CD14-positive monocyte (primary cell): ENCODE data around the gene MUSK. TPM values are rescaled to one million over a fixed set of nuclear protein-coding genes. Genes with fewer than 3 reads are reported as not detected.
"Not testable (repeated sequence)": the region's sequence is repeated elsewhere in the genome, so short reads cannot be mapped to it uniquely, and the experiment has no call there.

Experiments
- DNase-seq, 3 donors: peaks; one replicate each; pipeline ENCODE4 v3.0.0-alpha.2; 2011 to 2022
- H2AFZ ChIP-seq: 2 replicates; pipeline ENCODE4 v1.6.0; 2012; ENCODE audit warnings: mild to moderate bottlenecking, low read depth, low read length, inconsistent platforms; ENCODE audit not compliant: insufficient read depth, poor library complexity, severe bottlenecking
- H3K27ac ChIP-seq, 2 donors: 1 replicate in 1 of 2; 2 replicates in 1 of 2; pipeline ENCODE4 v1.5.1; 2012 to 2013; ENCODE audit warnings: low read length in 2 of 2, control low read depth in 1 of 2, inconsistent platforms in 1 of 2, low read depth in 1 of 2, mild to moderate bottlenecking in 1 of 2
- H3K27me3 ChIP-seq, 2 donors: one replicate each; pipeline versions ENCODE4 v1.6.0 to v1.6.1; 2011 to 2013; ENCODE audit warnings: low read length in 2 of 2; ENCODE audit not compliant: control insufficient read depth in 2 of 2, insufficient read depth in 2 of 2
- H3K36me3 ChIP-seq, 2 donors: replicated peaks in 1 of 2; 1 replicate in 1 of 2; 2 replicates in 1 of 2; pipeline versions ENCODE4 v1.5.1 to v1.6.1; 2012 to 2013; ENCODE audit warnings: low read length in 2 of 2, control low read depth in 1 of 2, inconsistent platforms in 1 of 2, mild to moderate bottlenecking in 1 of 2; ENCODE audit not compliant: insufficient read depth in 2 of 2, control insufficient read depth in 1 of 2
- H3K4me1 ChIP-seq, 2 donors: 1 replicate in 1 of 2; 2 replicates in 1 of 2; pipeline versions ENCODE4 v1.5.1 to v1.6.1; 2012 to 2013; ENCODE audit warnings: low read length in 2 of 2, control low read depth in 1 of 2, inconsistent platforms in 1 of 2, mild to moderate bottlenecking in 1 of 2, moderate library complexity in 1 of 2; ENCODE audit not compliant: insufficient read depth in 2 of 2, control insufficient read depth in 1 of 2
- H3K4me2 ChIP-seq: replicated peaks from 2 replicates; pipeline ENCODE3; 2012; ENCODE audit warnings: low read length, moderate library complexity, mild to moderate bottlenecking; ENCODE audit not compliant: poor library complexity, severe bottlenecking; ENCODE audit errors: extremely low read depth
- H3K4me3 ChIP-seq, 3 experiments: fragments of 200-600 bp in 1 of 3; sonication (generic) in 1 of 3; replicated peaks in 1 of 3; 1 replicate in 2 of 3; 2 replicates in 1 of 3; pipeline ENCODE4 v1.5.1; 2011 to 2013; ENCODE audit warnings: low read length in 3 of 3, mild to moderate bottlenecking in 3 of 3, control low read depth in 2 of 3, low read depth in 2 of 3, inconsistent platforms in 1 of 3, moderate library complexity in 1 of 3
- H3K79me2 ChIP-seq: 2 replicates; pipeline ENCODE4 v1.6.0; 2012; ENCODE audit warnings: mild to moderate bottlenecking, control low read depth, inconsistent platforms, low read length, moderate library complexity; ENCODE audit not compliant: insufficient read depth
- H3K9ac ChIP-seq: 2 replicates; pipeline ENCODE4 v1.6.0; 2017; ENCODE audit warnings: low read length, mild to moderate bottlenecking; ENCODE audit not compliant: insufficient read depth, poor library complexity, severe bottlenecking
- H3K9me3 ChIP-seq, 2 donors: replicated peaks in 1 of 2; 1 replicate in 1 of 2; 2 replicates in 1 of 2; pipeline versions ENCODE4 v1.5.1 to v1.6.1; 2012 to 2013; ENCODE audit warnings: low read length in 2 of 2, control low read depth in 1 of 2; ENCODE audit not compliant: control insufficient read depth in 1 of 2, insufficient read depth in 1 of 2
- H4K20me1 ChIP-seq: 2 replicates; pipeline ENCODE4 v1.6.0; 2012; ENCODE audit warnings: mild to moderate bottlenecking, low read length, control low read depth, moderate library complexity; ENCODE audit not compliant: insufficient read depth
- H3K27ac Mint-ChIP-seq, 7 donors: one replicate each; pipeline ENCODE4 v1.8.0; 2020; ENCODE audit warnings: mild to moderate bottlenecking in 7 of 7, mixed read lengths in 7 of 7, moderate library complexity in 6 of 7, inconsistent platforms in 2 of 7
- H3K27me3 Mint-ChIP-seq, 3 donors: one replicate each; pipeline ENCODE4 v1.8.0; 2021 to 2022; ENCODE audit warnings: low read depth in 3 of 3, mild to moderate bottlenecking in 3 of 3, mixed read lengths in 3 of 3, moderate library complexity in 3 of 3, inconsistent platforms in 1 of 3
- H3K36me3 Mint-ChIP-seq, 2 donors: one replicate each; pipeline ENCODE4 v1.8.0; 2020; ENCODE audit warnings: mixed read lengths in 2 of 2, inconsistent platforms in 1 of 2, mild to moderate bottlenecking in 1 of 2
- H3K4me1 Mint-ChIP-seq: one replicate; pipeline ENCODE4 v1.8.0; 2020; ENCODE audit warnings: mild to moderate bottlenecking, mixed read lengths
- H3K4me3 Mint-ChIP-seq, 2 donors: one replicate each; pipeline ENCODE4 v1.8.0; 2020; ENCODE audit warnings: mild to moderate bottlenecking in 2 of 2, mixed read lengths in 2 of 2, moderate library complexity in 1 of 2
- H3K9me3 Mint-ChIP-seq, 7 donors: one replicate each; pipeline ENCODE4 v1.8.0; 2020 to 2022; ENCODE audit warnings: mixed read lengths in 7 of 7, mild to moderate bottlenecking in 6 of 7, moderate library complexity in 6 of 7, inconsistent platforms in 2 of 7
- WGBS: methylation state at CpG from one replicate; pipeline ENCODE4 v1.1.5; 2013; ENCODE audit warnings: missing lambda C conversion rate; ENCODE audit not compliant: insufficient coverage; 5-methylcytosine and 5-hydroxymethylcytosine counted together
- intact Hi-C, 2 donors: fragments of 100-400 bp; cut with micrococcal nuclease; formaldehyde crosslinking; loops; one replicate each; pipeline versions ENCODE4 v1.15.0 to v1.15.1; 2023
- polyA plus RNA-seq, 3 donors: library from polyadenylated mRNA; depleted of rRNA in 1 of 3; unstranded in 2 of 3; stranded (reverse) in 1 of 3; fragments of 300-500 nt in 2 of 3; fragments of >200 nt in 1 of 3; fragmentation: Illumina TruSeq in 2 of 3; gene quantifications; 1 replicate in 2 of 3; 2 replicates in 1 of 3; pipeline ENCODE4 v1.2.3, GENCODE V29; 2012 to 2021
- TF ChIP-seq, protein P1 (sequence below): fragments of 200-600 bp; IDR thresholded peaks from one replicate; pipeline ENCODE4 v1.8.0; 2022; ENCODE audit warnings: antibody characterized with exemption, mild to moderate bottlenecking

Gene MUSK
- polyA plus RNA-seq, 3 donors, result not detected

DNA sequence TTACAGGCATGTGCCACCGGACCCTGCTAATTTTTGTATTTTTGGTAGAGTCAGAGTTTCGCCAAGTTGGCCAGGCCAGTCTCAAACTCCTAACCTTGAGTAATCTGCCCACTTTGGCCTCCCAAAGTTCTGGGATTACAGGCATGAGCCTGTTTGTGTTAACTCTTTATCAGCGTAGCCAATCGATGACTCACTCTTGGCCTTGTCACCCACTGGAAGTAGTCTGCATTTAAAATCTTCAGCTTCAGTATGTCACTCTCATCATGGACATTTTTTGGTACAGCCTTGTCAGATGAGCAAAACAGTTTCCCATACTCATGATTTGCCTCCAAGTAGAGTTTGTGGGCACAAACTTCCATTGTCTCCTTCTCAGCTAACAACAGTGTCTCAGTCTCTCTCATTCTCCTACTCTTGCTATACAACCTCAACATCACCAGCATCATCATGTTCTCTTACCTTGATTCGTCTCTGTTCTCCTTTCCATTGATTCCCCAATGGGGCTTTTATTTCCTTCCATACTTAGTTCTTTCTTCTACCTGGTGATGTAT is 22.5 kb downstream of the MUSK start:
- Mint-ChIP-seq H3K36me3 (no peaks in the 10 kb centered on the region), H3K27ac (no peak overlapping the region), H3K27me3 (peaks cover 0 to 5% (median 2%) of the 10 kb centered on the region in 3 donors), H3K4me1 (no peaks in the 10 kb centered on the region), H3K9me3 (peaks cover 0 to 1% (median 0%) of the 10 kb centered on the region in 7 donors), H3K4me3 (no peak overlapping the region)
- no peak overlapping the region for H3K4me3 ChIP-seq
- no peak overlapping the region for H3K4me2 ChIP-seq
- no peaks in the 10 kb centered on the region for H3K79me2 ChIP-seq
- H3K36me3 ChIP-seq, result no peaks in the 10 kb centered on the region
- intact Hi-C loops, result no loop called here
- no peaks in the 10 kb centered on the region for H3K4me1 ChIP-seq
- TF ChIP-seq, protein P1, sequence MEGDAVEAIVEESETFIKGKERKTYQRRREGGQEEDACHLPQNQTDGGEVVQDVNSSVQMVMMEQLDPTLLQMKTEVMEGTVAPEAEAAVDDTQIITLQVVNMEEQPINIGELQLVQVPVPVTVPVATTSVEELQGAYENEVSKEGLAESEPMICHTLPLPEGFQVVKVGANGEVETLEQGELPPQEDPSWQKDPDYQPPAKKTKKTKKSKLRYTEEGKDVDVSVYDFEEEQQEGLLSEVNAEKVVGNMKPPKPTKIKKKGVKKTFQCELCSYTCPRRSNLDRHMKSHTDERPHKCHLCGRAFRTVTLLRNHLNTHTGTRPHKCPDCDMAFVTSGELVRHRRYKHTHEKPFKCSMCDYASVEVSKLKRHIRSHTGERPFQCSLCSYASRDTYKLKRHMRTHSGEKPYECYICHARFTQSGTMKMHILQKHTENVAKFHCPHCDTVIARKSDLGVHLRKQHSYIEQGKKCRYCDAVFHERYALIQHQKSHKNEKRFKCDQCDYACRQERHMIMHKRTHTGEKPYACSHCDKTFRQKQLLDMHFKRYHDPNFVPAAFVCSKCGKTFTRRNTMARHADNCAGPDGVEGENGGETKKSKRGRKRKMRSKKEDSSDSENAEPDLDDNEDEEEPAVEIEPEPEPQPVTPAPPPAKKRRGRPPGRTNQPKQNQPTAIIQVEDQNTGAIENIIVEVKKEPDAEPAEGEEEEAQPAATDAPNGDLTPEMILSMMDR, result no peak
- H3K27me3 ChIP-seq, result no peaks in the 10 kb centered on the region
- H3K27ac ChIP-seq, result no peak overlapping the region
- H3K9me3 ChIP-seq, result no peaks in the 10 kb centered on the region
- no peaks in the 10 kb centered on the region for H4K20me1 ChIP-seq
- H3K9ac ChIP-seq, result no peak overlapping the region
- DNase-seq, result no peak
- H2AFZ ChIP-seq, result no peak overlapping the region
- 100% methylated on average over 5 of the region's 5 CpGs for WGBS

DNA sequence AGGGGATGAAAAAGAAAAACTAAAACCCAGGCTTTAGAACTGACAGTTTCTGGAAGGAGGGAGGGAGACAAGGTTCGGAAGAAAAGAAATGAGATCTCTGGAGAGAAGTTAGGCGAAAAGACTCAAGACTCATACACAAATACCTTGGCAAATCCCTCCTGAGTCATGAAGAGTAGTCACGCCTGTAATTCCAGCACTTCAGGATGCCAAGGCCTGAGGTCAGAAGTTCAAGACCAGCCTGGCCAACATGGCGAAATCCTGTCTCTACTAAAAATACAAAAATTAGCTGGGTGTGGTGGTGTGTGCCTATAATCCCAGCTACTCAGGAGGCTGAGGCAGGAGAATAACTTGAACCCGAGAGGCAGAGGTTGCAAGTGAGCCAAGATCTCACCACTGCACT is 27.3 kb downstream of the MUSK start:
- H3K27ac ChIP-seq, H3K9me3 Mint-ChIP-seq, intact Hi-C loops, H3K36me3 Mint-ChIP-seq, H3K27me3 Mint-ChIP-seq, H3K27ac Mint-ChIP-seq, H4K20me1 ChIP-seq, H3K79me2 ChIP-seq, H3K9me3 ChIP-seq, H2AFZ ChIP-seq, H3K4me3 Mint-ChIP-seq, H3K4me1 Mint-ChIP-seq, H3K27me3 ChIP-seq, H3K4me2 ChIP-seq, H3K4me1 ChIP-seq, DNase-seq, H3K36me3 ChIP-seq, H3K9ac ChIP-seq, H3K4me3 ChIP-seq: not testable (repeated sequence)
- no CpG with 5 or more reads among the region's 5 CpGs for WGBS
